HG03280 (cell line): ENCODE measurements around the gene RPL18A.

ENCODE experiments used
- ATAC-seq: cut with Tn5 transposase; IDR thresholded peaks from one replicate; pipeline ENCODE4 v1.9.1; 2021; ENCODE audit warnings: mild to moderate bottlenecking, moderate library complexity; ENCODE audit not compliant: unreplicated experiment

Gene RPL18A

GRCh38 chr19:17859533-17860330, at the start of gene RPL18A:
RPL18A (plus strand) TSS chr19:17859910; CDS start chr19:17859957, 47 bp downstream.
- ATAC-seq = peak; percentile 93

GRCh38 chr19:17811103-17811502, 48.6 kb upstream of the RPL18A start:
- ATAC-seq = no peak

DNA sequence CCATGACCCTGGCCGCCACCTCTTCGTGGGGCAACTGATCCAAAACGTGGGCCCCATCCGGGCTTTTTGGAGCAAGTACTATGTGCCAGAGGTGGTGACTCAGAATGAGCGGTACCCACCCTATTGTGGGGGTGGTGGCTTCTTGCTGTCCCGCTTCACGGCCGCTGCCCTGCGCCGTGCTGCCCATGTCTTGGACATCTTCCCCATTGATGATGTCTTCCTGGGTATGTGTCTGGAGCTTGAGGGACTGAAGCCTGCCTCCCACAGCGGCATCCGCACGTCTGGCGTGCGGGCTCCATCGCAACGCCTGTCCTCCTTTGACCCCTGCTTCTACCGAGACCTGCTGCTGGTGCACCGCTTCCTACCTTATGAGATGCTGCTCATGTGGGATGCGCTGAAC, 48.0 kb upstream of the RPL18A start:
- no peak for ATAC-seq

- no peak for ATAC-seq
Measured at GRCh38 chr19:17812099-17812498, 47.6 kb upstream of the RPL18A start.

DNA sequence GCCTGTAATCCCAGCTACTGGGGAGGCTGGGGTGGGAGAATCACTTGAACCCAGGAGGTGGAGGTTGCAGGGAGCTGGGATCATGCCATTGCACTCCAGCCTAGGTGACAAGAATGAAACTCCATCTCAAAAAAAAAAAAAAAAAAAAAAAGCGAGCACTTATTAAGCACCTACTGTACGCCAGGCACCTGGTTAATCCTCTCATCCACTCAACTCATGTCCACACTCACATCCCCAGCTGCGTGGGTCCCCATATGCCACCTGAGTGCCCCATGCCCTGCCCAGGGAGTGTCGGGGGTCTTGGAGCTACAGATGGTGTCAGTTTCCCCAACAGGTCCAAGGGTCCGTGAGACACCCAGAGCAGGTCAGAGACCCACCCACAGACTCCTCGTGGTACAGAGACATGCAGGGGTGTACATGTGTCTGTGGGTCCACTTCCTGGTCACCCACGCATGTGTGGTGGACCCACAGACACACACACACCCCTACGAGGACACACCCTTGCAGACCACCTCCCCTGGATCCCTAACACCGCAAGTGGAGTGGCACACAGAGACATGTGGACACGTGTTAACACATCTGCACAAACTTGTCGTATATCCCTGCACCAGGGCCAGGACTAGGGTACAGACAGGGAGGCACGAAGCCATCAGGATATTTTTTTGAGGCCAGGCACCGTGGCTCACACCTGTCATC, 41.9 kb upstream of the RPL18A start:
- no peak for ATAC-seq

- ATAC-seq = no peak
Measured at GRCh38 chr19:17821190-17821589, 38.5 kb upstream of the RPL18A start, which contains the start of gene INSL3. INSL3 (minus strand) TSS chr19:17821519; CDS start chr19:17821506, 13 bp downstream.

DNA sequence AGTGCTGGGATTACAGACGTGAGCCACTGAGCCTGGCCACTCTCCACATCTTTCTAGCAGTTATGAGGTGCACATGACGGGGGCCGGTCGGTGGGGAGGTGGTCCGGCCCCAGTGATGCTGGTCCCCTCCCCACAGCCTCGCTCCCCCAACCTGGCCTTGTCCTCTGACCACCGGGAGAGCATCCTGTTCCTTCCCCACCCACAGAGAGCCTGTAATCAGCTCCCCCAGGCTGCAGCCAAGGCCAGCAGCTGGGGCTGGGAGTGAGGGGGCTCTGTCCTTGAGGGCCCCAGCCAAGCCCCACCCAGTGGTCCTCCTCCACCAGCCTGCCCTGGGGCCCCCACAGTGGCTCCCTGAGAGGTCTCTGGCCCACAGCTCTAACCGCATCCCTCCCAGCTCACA, 35.4 kb upstream of the RPL18A start:
- ATAC-seq = no peak

- no peak for ATAC-seq
Measured at GRCh38 chr19:17826508-17827056, 33.1 kb upstream of the RPL18A start.

GRCh38 chr19:17829855-17830566, 29.7 kb upstream of the RPL18A start:
- no peak for ATAC-seq

DNA sequence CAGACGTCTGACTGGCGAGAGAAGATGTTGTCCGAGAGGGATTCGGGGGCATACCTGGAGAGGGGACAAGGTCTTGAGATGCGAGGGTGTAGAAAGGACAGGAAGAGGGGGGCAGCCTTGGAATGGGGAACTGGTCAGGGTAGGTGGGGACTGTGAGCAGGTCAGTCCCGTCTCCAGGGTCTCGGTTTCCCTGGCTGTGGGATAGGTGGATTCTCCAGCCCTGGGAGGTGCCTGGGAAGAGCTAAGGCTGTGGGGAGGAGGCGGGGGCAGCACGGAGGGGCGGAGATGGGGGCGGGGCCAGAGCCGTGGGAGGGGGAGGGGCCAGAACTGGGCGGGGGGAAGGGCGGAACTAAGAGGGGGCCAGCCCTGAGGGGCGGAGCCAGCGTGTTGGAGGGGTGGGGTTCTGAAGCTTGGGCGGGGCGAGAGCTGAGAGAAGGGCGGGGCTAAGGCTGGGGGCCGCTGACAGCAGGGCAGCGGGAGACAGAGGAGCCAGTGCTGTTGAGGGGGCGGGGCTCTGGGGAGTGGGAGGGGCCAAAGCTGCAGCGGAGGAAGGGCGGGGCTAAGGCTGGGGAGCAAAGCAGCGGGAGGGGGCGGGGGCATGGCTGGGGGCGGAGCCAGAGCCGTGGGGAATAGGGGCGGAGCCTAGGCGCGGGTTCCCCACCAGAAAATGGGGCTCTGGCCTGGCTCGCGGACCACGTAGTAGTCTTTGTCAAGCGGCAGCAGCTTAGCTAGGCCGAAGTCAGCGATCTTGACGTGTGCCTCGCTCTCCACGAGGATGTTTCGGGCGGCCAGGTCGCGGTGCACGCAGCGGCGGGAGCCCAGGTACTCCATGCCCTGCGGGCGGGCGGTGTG, 28.9 kb upstream of the RPL18A start:
- no peak for ATAC-seq

DNA sequence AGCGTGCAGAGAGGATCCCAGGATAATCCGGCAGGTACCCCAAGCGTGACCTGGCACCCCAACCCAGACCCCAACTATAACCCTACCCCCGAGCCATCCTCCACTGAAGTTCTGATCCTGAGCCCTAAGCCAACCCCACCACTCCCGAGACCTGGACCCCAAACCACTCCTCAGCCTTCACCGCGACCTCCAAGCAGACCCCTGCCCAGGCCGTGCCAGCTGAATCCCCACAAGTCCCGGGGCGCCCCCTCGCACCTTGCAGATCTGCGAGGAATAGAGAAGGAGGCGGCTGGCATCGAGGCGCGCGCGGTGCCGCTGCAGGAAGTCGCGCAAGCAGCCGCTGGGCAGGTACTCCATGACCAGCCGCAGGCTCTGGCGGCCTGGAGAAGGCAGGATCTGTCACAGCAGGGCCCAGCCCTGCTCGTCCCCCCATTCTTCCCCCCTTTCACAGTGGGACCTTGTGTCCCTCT, 28.3 kb upstream of the RPL18A start:
- ATAC-seq = no peak

GRCh38 chr19:17832443-17833208, 27.1 kb upstream of the RPL18A start:
- no peak for ATAC-seq

GRCh38 chr19:17834350-17835181, 25.1 kb upstream of the RPL18A start:
- no peak for ATAC-seq

DNA sequence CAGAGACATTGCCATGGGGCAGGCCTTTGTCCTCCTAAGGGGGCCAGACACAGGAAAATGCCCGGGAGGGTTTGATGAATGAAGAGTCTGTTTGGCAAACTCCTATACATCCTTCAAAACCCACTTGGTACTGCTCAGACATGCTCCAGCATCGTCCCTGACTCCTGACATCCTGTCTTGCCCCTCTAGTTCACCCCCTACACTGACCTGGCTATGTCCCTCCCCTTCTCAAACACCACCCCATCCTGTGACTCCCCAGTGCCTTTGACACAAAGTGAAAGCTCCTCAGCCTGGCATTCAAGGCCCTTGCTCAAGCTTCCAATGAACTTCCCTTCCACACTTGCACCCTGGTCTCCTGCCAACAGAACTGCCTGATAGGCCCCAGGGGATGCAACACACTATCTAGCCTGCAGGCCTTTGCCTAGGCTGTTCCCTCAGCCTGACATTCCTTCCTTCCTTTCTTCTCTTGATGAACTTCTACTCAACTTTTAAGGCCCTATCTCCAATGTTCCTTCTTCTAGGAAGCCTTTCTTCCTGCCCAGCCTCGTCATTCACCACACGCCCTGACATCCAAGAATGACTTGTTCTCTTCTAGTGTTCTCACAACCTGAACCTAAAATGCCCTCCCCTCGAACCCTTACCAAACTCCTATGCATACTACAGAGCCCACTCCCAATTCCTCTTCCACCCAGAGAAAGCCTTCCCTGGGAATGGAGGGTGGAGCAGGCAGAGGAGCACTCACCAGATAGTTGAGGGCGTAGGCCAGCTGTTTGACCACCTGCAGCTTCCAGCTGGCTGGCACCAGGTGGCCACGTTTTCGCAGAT, 24.3 kb upstream of the RPL18A start:
- no peak for ATAC-seq

DNA sequence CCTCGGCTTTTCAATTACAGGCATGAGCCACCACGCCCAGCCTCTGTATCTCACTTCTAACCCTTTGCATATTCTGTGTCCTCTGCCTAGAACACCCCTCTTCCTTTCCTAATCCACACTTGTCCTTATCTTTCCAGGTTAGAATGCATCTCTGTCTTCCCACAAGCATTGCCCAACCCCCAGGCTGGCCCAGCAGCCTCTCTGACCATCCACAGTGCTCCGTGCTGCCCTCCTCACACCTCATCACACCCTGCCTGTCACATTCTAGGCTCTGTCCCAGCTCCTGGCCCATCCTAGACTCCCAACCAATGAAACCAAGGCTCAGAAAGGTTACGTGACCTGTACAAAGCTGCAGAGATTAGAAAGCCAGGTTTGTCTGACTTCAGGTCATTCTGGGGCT, 23.2 kb upstream of the RPL18A start:
- ATAC-seq = no peak

- no peak for ATAC-seq
Measured at GRCh38 chr19:17837972-17838371, 21.7 kb upstream of the RPL18A start.

- ATAC-seq = no peak
Measured at GRCh38 chr19:17840019-17840418, 19.7 kb upstream of the RPL18A start.

DNA sequence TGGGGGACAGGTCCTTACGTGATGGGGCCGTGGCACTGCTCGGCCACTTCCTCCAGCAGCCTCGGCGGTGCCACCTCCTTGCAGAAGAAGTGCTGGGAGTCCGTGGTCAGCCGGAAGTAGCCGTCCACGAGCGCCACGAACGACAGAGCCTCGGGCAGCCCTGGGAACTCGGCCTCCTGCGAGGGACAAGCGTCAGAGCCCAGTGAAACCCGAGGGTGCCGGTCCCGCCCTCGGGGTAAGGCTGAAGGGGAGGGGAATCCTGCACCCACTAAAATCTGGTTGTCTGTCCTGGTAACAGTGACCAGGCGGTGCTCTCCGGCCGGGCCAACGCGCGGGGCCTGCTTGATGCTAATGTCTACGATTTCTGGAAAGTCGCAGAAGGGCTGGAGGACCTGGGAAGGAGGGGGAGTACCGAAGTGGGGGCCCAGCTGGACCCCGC, 18.3 kb upstream of the RPL18A start:
- ATAC-seq = no peak
